Breast epithelium (tissue), 4 donors: ENCODE data around the gene HTR1E. TPM values are rescaled to one million over a fixed set of nuclear protein-coding genes. Genes with fewer than 3 reads are reported as not detected.

Source experiments
- DNase-seq, 2 donors: peaks; one replicate each; pipeline ENCODE4 v3.0.0-alpha.2; 2019; ENCODE audit warnings: low spot score in 2 of 2
- H3K27ac ChIP-seq, 2 donors: fragments of 200-600 bp; sonication (generic) in 1 of 2; one replicate each; pipeline ENCODE4 v1.5.1; 2016 to 2019; ENCODE audit warnings: mild to moderate bottlenecking in 1 of 2
- H3K27me3 ChIP-seq, 2 donors: fragments of 200-600 bp; sonication (generic) in 1 of 2; one replicate each; pipeline versions ENCODE4 v1.5.1 to v1.6.0; 2017 to 2019; ENCODE audit warnings: control low read depth in 1 of 2, mild to moderate bottlenecking in 1 of 2
- H3K36me3 ChIP-seq: fragments of 200-600 bp; one replicate; pipeline ENCODE4 v1.5.1; 2019
- H3K4me1 ChIP-seq, 2 donors: fragments of 200-600 bp; sonication (generic); one replicate each; pipeline ENCODE4 v1.5.1; 2016 to 2019; ENCODE audit warnings: control low read depth in 1 of 2
- H3K4me3 ChIP-seq, 3 donors: fragments of 200-600 bp; sonication (generic); 1 replicate in 2 of 3; 2 replicates in 1 of 3; pipeline ENCODE4 v1.5.1; 2016 to 2019; ENCODE audit warnings: mild to moderate bottlenecking in 3 of 3, moderate library complexity in 2 of 3
- H3K9me3 ChIP-seq, 2 donors: fragments of 200-600 bp; sonication (generic) in 1 of 2; one replicate each; pipeline ENCODE4 v1.5.1; 2016 to 2019; ENCODE audit warnings: control low read depth in 1 of 2
- POLR2A ChIP-seq: fragments of 450-650 bp; IDR thresholded peaks from one replicate; pipeline ENCODE4 v1.6.1; 2016; ENCODE audit warnings: antibody characterized with exemption, mild to moderate bottlenecking, moderate library complexity
- POLR2AphosphoS5 ChIP-seq, 3 donors: sonication (generic); formaldehyde crosslinking; IDR thresholded peaks; one replicate each; pipeline ENCODE4 v1.6.1; 2017; ENCODE audit warnings: antibody characterized with exemption in 3 of 3
- intact Hi-C: fragments of 100-400 bp; cut with DNase I; formaldehyde crosslinking; loops from one replicate; pipeline ENCODE4 v1.15.1; 2023; ENCODE audit warnings: low total_unique reads
- total RNA-seq, 3 donors: library from RNA; depleted of rRNA; stranded (reverse); fragments of >200 nt; gene quantifications; one replicate each; pipeline ENCODE4 v1.1.0, GENCODE V29; 2016
- TF ChIP-seq, protein P1 (sequence below), 3 donors: fragments of 450-650 bp; IDR thresholded peaks; one replicate each; pipeline ENCODE4 v1.5.1; 2016 to 2017; ENCODE audit warnings: antibody characterized with exemption in 3 of 3, mild to moderate bottlenecking in 3 of 3, moderate library complexity in 3 of 3

The HTR1E gene
- total RNA-seq, 3 donors from 2014 or later = not detected

DNA sequence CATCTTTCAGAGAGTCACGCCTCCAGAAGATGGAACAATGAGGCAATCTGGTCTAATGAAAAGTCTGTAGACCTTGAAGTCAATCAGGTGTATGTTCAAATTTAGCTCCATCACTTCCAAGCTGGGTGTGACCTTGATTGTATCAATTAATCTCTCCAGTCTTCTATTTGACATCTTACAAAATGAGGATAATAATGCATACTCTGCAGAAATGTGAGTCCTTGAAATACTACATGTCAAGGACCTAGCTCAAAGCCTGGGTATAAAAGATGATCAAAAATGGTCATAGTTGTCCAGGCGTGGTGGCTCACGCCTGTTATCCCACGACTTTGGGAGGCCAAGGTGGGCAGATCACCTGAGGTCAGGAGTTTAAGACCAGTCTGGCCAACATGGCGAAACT lies 127.8 kb downstream of the HTR1E start:
- DNase-seq = no peak
- no peaks in the 10 kb centered on the region for H3K4me1 ChIP-seq
- no peak overlapping the region for H3K27ac ChIP-seq
- H3K4me3 ChIP-seq = no peak overlapping the region
- intact Hi-C loops = no loop called here
- TF ChIP-seq POLR2AphosphoS5 (IDR thresholded peaks at IDR 0.05) (no peak), POLR2A (no peak)
- TF ChIP-seq, protein P1, sequence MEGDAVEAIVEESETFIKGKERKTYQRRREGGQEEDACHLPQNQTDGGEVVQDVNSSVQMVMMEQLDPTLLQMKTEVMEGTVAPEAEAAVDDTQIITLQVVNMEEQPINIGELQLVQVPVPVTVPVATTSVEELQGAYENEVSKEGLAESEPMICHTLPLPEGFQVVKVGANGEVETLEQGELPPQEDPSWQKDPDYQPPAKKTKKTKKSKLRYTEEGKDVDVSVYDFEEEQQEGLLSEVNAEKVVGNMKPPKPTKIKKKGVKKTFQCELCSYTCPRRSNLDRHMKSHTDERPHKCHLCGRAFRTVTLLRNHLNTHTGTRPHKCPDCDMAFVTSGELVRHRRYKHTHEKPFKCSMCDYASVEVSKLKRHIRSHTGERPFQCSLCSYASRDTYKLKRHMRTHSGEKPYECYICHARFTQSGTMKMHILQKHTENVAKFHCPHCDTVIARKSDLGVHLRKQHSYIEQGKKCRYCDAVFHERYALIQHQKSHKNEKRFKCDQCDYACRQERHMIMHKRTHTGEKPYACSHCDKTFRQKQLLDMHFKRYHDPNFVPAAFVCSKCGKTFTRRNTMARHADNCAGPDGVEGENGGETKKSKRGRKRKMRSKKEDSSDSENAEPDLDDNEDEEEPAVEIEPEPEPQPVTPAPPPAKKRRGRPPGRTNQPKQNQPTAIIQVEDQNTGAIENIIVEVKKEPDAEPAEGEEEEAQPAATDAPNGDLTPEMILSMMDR (IDR thresholded peaks at IDR 0.05) = no peak
- H3K27me3 ChIP-seq = no peaks in the 10 kb centered on the region
- no peaks in the 10 kb centered on the region for H3K9me3 ChIP-seq
- H3K36me3 ChIP-seq = no peaks in the 10 kb centered on the region

Other genes with a start within 250 kb of the HTR1E start
- not detected for gene CGA, start 157.6 kb downstream of the HTR1E start, total RNA-seq
- gene ZNF292, start 218.0 kb downstream of the HTR1E start, total RNA-seq = 10 to 100 TPM; 35.0 to 95.1 (median 56.7) TPM